ENCODE measurements around the gene UAP1.

DNA sequence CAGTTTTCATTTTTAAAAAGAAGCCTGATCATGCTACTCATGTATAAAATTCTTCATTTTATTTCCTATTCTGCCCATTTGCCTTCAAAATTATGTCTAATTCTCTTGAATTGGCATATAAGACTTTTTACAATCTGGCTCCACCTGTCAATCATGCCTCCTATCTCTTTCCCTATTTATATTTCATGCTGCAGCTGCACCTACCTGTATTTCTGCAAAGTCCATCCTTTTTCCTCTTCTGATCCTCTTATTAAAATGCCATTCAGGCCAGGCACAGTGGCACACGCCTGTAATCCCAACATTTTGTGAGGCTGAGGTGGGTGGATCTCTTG, 30.6 kb upstream of the UAP1 start:
- TF ChIP-seq, protein P1, sequence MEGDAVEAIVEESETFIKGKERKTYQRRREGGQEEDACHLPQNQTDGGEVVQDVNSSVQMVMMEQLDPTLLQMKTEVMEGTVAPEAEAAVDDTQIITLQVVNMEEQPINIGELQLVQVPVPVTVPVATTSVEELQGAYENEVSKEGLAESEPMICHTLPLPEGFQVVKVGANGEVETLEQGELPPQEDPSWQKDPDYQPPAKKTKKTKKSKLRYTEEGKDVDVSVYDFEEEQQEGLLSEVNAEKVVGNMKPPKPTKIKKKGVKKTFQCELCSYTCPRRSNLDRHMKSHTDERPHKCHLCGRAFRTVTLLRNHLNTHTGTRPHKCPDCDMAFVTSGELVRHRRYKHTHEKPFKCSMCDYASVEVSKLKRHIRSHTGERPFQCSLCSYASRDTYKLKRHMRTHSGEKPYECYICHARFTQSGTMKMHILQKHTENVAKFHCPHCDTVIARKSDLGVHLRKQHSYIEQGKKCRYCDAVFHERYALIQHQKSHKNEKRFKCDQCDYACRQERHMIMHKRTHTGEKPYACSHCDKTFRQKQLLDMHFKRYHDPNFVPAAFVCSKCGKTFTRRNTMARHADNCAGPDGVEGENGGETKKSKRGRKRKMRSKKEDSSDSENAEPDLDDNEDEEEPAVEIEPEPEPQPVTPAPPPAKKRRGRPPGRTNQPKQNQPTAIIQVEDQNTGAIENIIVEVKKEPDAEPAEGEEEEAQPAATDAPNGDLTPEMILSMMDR (IDR thresholded peaks at IDR 0.05; ENCODE audit: extremely low read depth in 1 of 2, insufficient read depth in 1 of 2, low read depth in 1 of 2, low read length in 2 of 2) = no peak
- TF ChIP-seq POLR2AphosphoS5 (IDR thresholded peaks at IDR 0.05; ENCODE audit: insufficient read depth, low read depth, low read length) (no peak), POLR2A (IDR thresholded peaks at IDR 0.05; ENCODE audit: low read depth, low read length) (no peak), EZH2 (IDR thresholded peaks at IDR 0.05; ENCODE audit: borderline replicate concordance, low read depth, low read length, severe bottlenecking) (no peak)
